ENCODE data around the gene HUS1B. TPM values are rescaled to one million over a fixed set of nuclear protein-coding genes. Genes with fewer than 3 reads are reported as not detected.

Gene HUS1B
- total and polyA plus RNA-seq, 2 of the 13 experiments (the other 11 are each of a cell fraction or from before 2014, with no cell fraction given), result 0.18 to 0.40 TPM

DNA sequence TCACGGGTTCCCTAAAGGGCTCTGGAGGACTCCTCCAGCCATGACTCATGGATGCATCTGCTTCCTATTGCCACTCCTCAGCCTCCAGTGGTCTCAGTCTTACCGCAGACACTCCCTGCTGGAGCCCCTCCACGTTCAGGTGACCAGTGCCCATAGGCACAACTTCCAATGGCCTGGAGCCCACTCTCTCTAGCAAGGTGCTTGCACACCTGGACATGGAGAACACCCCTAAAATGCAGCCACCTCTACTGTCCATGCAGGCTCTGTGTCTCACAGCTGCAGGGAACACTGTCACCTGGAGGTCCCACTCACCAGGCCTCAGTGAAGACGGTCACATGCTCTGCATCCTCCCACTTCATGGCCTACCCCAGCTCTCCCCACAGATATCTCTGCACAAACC is 36.0 kb downstream of the HUS1B start:
- Histone ChIP-seq H4K20me1 (ENCODE audit: insufficient read depth, low read length) (0 out of 2 replicates have a peak, but pooled peaks cover 4% of the 10 kb centered on the region), H3K4me3 (replicated peaks in 1 of 3; ENCODE audit: insufficient read depth in 1 of 3, low read depth in 2 of 3, low read length in 3 of 3) (no peak overlapping the region), H3K79me2 (ENCODE audit: insufficient read depth, low read length) (no peaks in the 10 kb centered on the region), H3K27ac (ENCODE audit: extremely low read length, insufficient read depth, low read length) (no peak overlapping the region), H3K27me3 (ENCODE audit: control insufficient read depth in 1 of 2, insufficient read depth in 2 of 2, low read length in 2 of 2) (no peaks in the 10 kb centered on the region), H3K9me3 (ENCODE audit: low read length) (no peaks in the 10 kb centered on the region), H3K4me2 (ENCODE audit: low read depth, low read length) (no peak overlapping the region), H3K36me3 (replicated peaks in 1 of 2; ENCODE audit: control insufficient read depth in 1 of 2, insufficient read depth in 2 of 2, low read length in 2 of 2) (peaks cover 1 to 10% of the 10 kb centered on the region in 2 experiments; a peak in 4 of 5 replicates), H3K4me1 (ENCODE audit: insufficient read depth, low read length) (no peaks in the 10 kb centered on the region), H3K9ac (ENCODE audit: insufficient read depth, low read depth, low read length) (no peak overlapping the region), H2AFZ (ENCODE audit: low read length) (no peak overlapping the region)
- 100% methylated on average over 4 of the region's 4 CpGs for WGBS (ENCODE audit: low lambda C conversion rate)
- no TSS peak for BruUV-seq (replicated peaks)
- FAIRE-seq (no peak), ATAC-seq (no peak; the same call in 2 of the 3 replicates), DNase-seq (ENCODE audit: low spot score) (no peak)
- in situ Hi-C loops (cut with HindIII; ENCODE audit: extremely low pct_ligation_motif_present, low pct_unique_long_range_greater_than_20kb) (no loop called here), intact Hi-C loops (cut with micrococcal nuclease; ENCODE audit: unreplicated experiment) (no loop called here)
- ChIA-PET CTCF (ENCODE audit: low intra/inter-chr PET ratio, low total read pairs) (no interaction called here), POLR2A (no interaction called here)
- TF ChIP-seq IRF2 (CRISPR knock-in tag; IDR thresholded peaks at IDR 0.05), result no peak
- no peak for TF ChIP-seq MEF2D (CRISPR knock-in tag; IDR thresholded peaks at IDR 0.05)
- no peak for TF ChIP-seq ZSCAN25 (CRISPR knock-in tag; IDR thresholded peaks at IDR 0.05)
- TF ChIP-seq, protein P1, sequence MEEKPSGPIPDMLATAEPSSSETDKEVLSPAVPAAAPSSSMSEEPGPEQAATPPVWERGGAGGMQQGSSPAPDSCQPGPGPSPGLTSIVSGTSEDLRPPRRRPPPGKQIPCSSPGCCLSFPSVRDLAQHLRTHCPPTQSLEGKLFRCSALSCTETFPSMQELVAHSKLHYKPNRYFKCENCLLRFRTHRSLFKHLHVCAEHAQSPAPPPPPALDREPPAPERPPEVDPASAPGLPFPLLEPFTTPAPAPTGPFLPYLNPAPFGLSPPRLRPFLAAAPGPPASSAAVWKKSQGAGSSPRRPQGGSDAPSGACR (CRISPR knock-in tag; IDR thresholded peaks at IDR 0.05), result no peak
- TF ChIP-seq SOX13 (IDR thresholded peaks at IDR 0.05), result no peak
- no peak for TF ChIP-seq SOX13 (CRISPR knock-in tag; conservative IDR thresholded peaks at IDR 0.05 in 1 of 2, IDR thresholded peaks at IDR 0.05 in 1 of 2)
- TF ChIP-seq ARNTL (CRISPR knock-in tag; IDR thresholded peaks at IDR 0.05), result no peak
- no peak for TF ChIP-seq HDAC1 (CRISPR knock-in tag; IDR thresholded peaks at IDR 0.05)
- TF ChIP-seq ZNF430 (CRISPR knock-in tag; IDR thresholded peaks at IDR 0.05), result no peak
- TF ChIP-seq SRSF4 (IDR thresholded peaks at IDR 0.05; ENCODE audit: low read depth, low read length, poor library complexity, severe bottlenecking), result no peak
- no peak for TF ChIP-seq CENPX (CRISPR knock-in tag; IDR thresholded peaks at IDR 0.05)
- TF ChIP-seq ZNF496 (CRISPR knock-in tag; IDR thresholded peaks at IDR 0.05; ENCODE audit: insufficient replicate concordance), result no peak
- no peak for TF ChIP-seq PHB2 (IDR thresholded peaks at IDR 0.05; ENCODE audit: partially characterized antibody)
- TF ChIP-seq, protein P2, sequence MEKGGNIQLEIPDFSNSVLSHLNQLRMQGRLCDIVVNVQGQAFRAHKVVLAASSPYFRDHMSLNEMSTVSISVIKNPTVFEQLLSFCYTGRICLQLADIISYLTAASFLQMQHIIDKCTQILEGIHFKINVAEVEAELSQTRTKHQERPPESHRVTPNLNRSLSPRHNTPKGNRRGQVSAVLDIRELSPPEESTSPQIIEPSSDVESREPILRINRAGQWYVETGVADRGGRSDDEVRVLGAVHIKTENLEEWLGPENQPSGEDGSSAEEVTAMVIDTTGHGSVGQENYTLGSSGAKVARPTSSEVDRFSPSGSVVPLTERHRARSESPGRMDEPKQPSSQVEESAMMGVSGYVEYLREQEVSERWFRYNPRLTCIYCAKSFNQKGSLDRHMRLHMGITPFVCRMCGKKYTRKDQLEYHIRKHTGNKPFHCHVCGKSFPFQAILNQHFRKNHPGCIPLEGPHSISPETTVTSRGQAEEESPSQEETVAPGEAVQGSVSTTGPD (CRISPR knock-in tag; IDR thresholded peaks at IDR 0.05), result no peak
- TF ChIP-seq SYNCRIP (IDR thresholded peaks at IDR 0.05; ENCODE audit: insufficient read depth, low read depth, low read length), result no peak
